Neural progenitor cell (in vitro differentiated cells): ENCODE measurements around the gene TRMT6. TPM values are rescaled to one million over a fixed set of nuclear protein-coding genes. Genes with fewer than 3 reads are reported as not detected.

Experiments used
- DNase-seq: peaks from one replicate; pipeline ENCODE4 v3.0.0-alpha.2; 2016; ENCODE audit warnings: low spot score
- H2AFZ ChIP-seq: fragments of 200-600 bp; sonication (generic); replicated peaks from 2 replicates; pipeline ENCODE4 v1.6.1; 2016; ENCODE audit warnings: antibody characterized with exemption
- H3F3A ChIP-seq: fragments of 200-600 bp; sonication (generic); 2 replicates; pipeline ENCODE4 v1.6.1; 2016; ENCODE audit warnings: antibody characterized with exemption, low read depth
- H3K27ac ChIP-seq: fragments of 200-600 bp; sonication (generic); 2 replicates; pipeline ENCODE4 v1.5.1; 2016; ENCODE audit warnings: mild to moderate bottlenecking
- H3K27me3 ChIP-seq: fragments of 200-600 bp; sonication (generic); 2 replicates; pipeline ENCODE4 v1.6.1; 2016; ENCODE audit warnings: mild to moderate bottlenecking, moderate library complexity
- H3K36me3 ChIP-seq: fragments of 200-600 bp; sonication (generic); 2 replicates; pipeline ENCODE4 v1.5.1; 2016
- H3K4me1 ChIP-seq: fragments of 200-600 bp; sonication (generic); 2 replicates; pipeline ENCODE4 v1.6.1; 2016; ENCODE audit warnings: mixed run types
- H3K4me2 ChIP-seq: fragments of 200-600 bp; sonication (generic); 2 replicates; pipeline ENCODE4 v1.6.1; 2016
- H3K4me3 ChIP-seq: fragments of 200-600 bp; sonication (generic); 2 replicates; pipeline ENCODE4 v1.5.1; 2016
- H3K79me2 ChIP-seq: fragments of 200-600 bp; sonication (generic); 2 replicates; pipeline ENCODE4 v1.6.1; 2016; ENCODE audit warnings: low read depth
- H3K9ac ChIP-seq: fragments of 200-600 bp; sonication (generic); 2 replicates; pipeline ENCODE4 v1.6.1; 2016
- H3K9me3 ChIP-seq: fragments of 200-600 bp; sonication (generic); 2 replicates; pipeline ENCODE4 v1.5.1; 2016; ENCODE audit warnings: low read depth
- H4K20me1 ChIP-seq: fragments of 200-600 bp; sonication (generic); 2 replicates; pipeline ENCODE4 v1.6.1; 2016; ENCODE audit warnings: low read depth
- H3K27ac Mint-ChIP-seq: 3 replicates; pipeline ENCODE4 v1.8.0; 2021; ENCODE audit warnings: mixed read lengths
- H3K27me3 Mint-ChIP-seq: 2 replicates; pipeline ENCODE4 v1.8.0; 2022; ENCODE audit warnings: low read depth, mild to moderate bottlenecking, inconsistent platforms, moderate library complexity, mixed read lengths; ENCODE audit not compliant: insufficient read depth
- H3K36me3 Mint-ChIP-seq: 3 replicates; pipeline ENCODE4 v1.8.0; 2021; ENCODE audit warnings: mixed read lengths
- H3K4me1 Mint-ChIP-seq: 3 replicates; pipeline ENCODE4 v1.8.0; 2021; ENCODE audit warnings: mixed read lengths
- H3K4me3 Mint-ChIP-seq: 3 replicates; pipeline ENCODE4 v1.8.0; 2021; ENCODE audit warnings: mild to moderate bottlenecking, moderate library complexity, mixed read lengths
- H3K9me3 Mint-ChIP-seq: 3 replicates; pipeline ENCODE4 v1.8.0; 2020; ENCODE audit warnings: mixed read lengths
- CTCF ChIP-seq: fragments of 200-600 bp; sonication (generic); IDR thresholded peaks from 2 replicates; pipeline ENCODE4 v1.5.1; 2017; ENCODE audit warnings: antibody characterized with exemption, mild to moderate bottlenecking
- EZH2 ChIP-seq: fragments of 200-600 bp; sonication (generic); IDR thresholded peaks from 2 replicates; pipeline ENCODE4 v1.6.1; 2017; ENCODE audit warnings: antibody characterized with exemption, mild to moderate bottlenecking, moderate library complexity
- EZH2phosphoT487 ChIP-seq: fragments of 200-600 bp; sonication (generic); IDR thresholded peaks from 2 replicates; pipeline ENCODE4 v1.6.1; 2017; ENCODE audit warnings: antibody characterized with exemption
- total RNA-seq: library from RNA; depleted of rRNA; stranded (reverse); fragments of >200 nt; gene quantifications from 2 replicates; pipeline ENCODE4 v1.2.3, GENCODE V29; 2015; ENCODE audit warnings: low replicate concordance

The TRMT6 gene
- total RNA-seq: 10.7 and 11.1 TPM in 2 replicates

GRCh38 chr20:5950271-5951031 is at the start of gene TRMT6, which contains the start of gene MCM8:
TRMT6 (minus strand) TSS chr20:5950533; CDS start chr20:5950405, 128 bp downstream.
MCM8 (plus strand) TSS chr20:5950652; CDS start chr20:5952016, 1,364 bp downstream.
- peaks cover 9% of the 10 kb centered on the region for H3K36me3 Mint-ChIP-seq
- H3K36me3 ChIP-seq: peaks cover 19% of the 10 kb centered on the region

GRCh38 chr20:5999783-6000182 is 49.5 kb upstream of the TRMT6 start:
- Histone ChIP-seq H3K9ac (no peak overlapping the region), H3F3A (peaks cover 19% of the 10 kb centered on the region), H3K79me2 (no peaks in the 10 kb centered on the region), H3K36me3 (peaks cover 2% of the 10 kb centered on the region), H3K4me2 (no peak overlapping the region), H3K27me3 (no peaks in the 10 kb centered on the region), H3K4me3 (no peak overlapping the region), H3K9me3 (no peaks in the 10 kb centered on the region), H2AFZ (no peak overlapping the region), H3K27ac (no peak overlapping the region), H3K4me1 (peaks cover 5% of the 10 kb centered on the region), H4K20me1 (no peaks in the 10 kb centered on the region)
- H3K4me1 Mint-ChIP-seq: peaks cover 5% of the 10 kb centered on the region
- no peaks in the 10 kb centered on the region for H3K9me3 Mint-ChIP-seq
- H3K4me3 Mint-ChIP-seq: no peak overlapping the region
- DNase-seq: no peak
- TF ChIP-seq EZH2 (no peak), EZH2phosphoT487 (no peak), CTCF (no peak)
- H3K27ac Mint-ChIP-seq: no peak overlapping the region
- H3K36me3 Mint-ChIP-seq: peaks cover 6% of the 10 kb centered on the region
- no peaks in the 10 kb centered on the region for H3K27me3 Mint-ChIP-seq

More at GRCh38 chr20:5950271-5951031, at the start of gene TRMT6, which contains the start of gene MCM8:
- Histone ChIP-seq H3K4me2 (peak within 1 kb of the TSS; percentile 98), H3K79me2 (peaks cover 55% of the 10 kb centered on the region), H3K27ac (peak within 1 kb of the TSS; percentile 86), H3K4me3 (peak within 1 kb of the TSS; percentile 82), H3K27me3 (no peaks in the 10 kb centered on the region), H3K9me3 (no peaks in the 10 kb centered on the region), H4K20me1 (no peaks in the 10 kb centered on the region), H2AFZ (peak within 1 kb of the TSS; percentile 94), H3K9ac (peak within 1 kb of the TSS; percentile 81), H3F3A (peaks cover 9% of the 10 kb centered on the region), H3K4me1 (peaks cover 9% of the 10 kb centered on the region)
- Mint-ChIP-seq H3K4me3 (peak within 1 kb of the TSS; percentile 98), H3K4me1 (peaks cover 18% of the 10 kb centered on the region), H3K9me3 (no peaks in the 10 kb centered on the region), H3K27me3 (no peaks in the 10 kb centered on the region), H3K27ac (peak within 1 kb of the TSS; percentile 93)
- DNase-seq: peak; percentile 98
- TF ChIP-seq CTCF (no peak), EZH2 (no peak), EZH2phosphoT487 (no peak)

- Mint-ChIP-seq H3K4me3 (no peak overlapping the region), H3K9me3 (no peaks in the 10 kb centered on the region), H3K27ac (no peak overlapping the region), H3K36me3 (peaks cover 6% of the 10 kb centered on the region), H3K27me3 (no peaks in the 10 kb centered on the region), H3K4me1 (no peaks in the 10 kb centered on the region)
- H3F3A ChIP-seq: no peaks in the 10 kb centered on the region
- TF ChIP-seq EZH2 (no peak), CTCF (no peak), EZH2phosphoT487 (no peak)
- no peaks in the 10 kb centered on the region for H3K9me3 ChIP-seq
- H4K20me1 ChIP-seq: no peaks in the 10 kb centered on the region
- no peaks in the 10 kb centered on the region for H3K27me3 ChIP-seq
- H3K4me2 ChIP-seq: no peak overlapping the region
- H3K4me3 ChIP-seq: no peak overlapping the region
- H3K9ac ChIP-seq: no peak overlapping the region
- H3K79me2 ChIP-seq: no peaks in the 10 kb centered on the region
- no peak overlapping the region for H3K27ac ChIP-seq
- DNase-seq: peak; percentile 4
- no peak overlapping the region for H2AFZ ChIP-seq
- no peaks in the 10 kb centered on the region for H3K4me1 ChIP-seq
- H3K36me3 ChIP-seq: peaks cover 8% of the 10 kb centered on the region
Measured at GRCh38 chr20:5996765-5997164, 46.4 kb upstream of the TRMT6 start.
